Esophagus squamous epithelium (tissue), 4 donors: ENCODE measurements around the gene TSPAN1.

ENCODE experiments used
- POLR2A ChIP-seq, 4 donors: fragments of 450-650 bp; IDR thresholded peaks; one replicate each; pipeline ENCODE4 v1.6.1; 2017; ENCODE audit warnings: antibody characterized with exemption in 4 of 4, mild to moderate bottlenecking in 4 of 4, moderate library complexity in 3 of 4
- TF ChIP-seq, protein P1 (sequence below), 6 experiments: fragments of 450-650 bp in 4 of 6; fragments of 200-600 bp in 2 of 6; sonication (generic) in 2 of 6; IDR thresholded peaks; one replicate each; pipeline ENCODE4 v1.5.1; 2016 to 2019; ENCODE audit warnings: antibody characterized with exemption in 6 of 6, mild to moderate bottlenecking in 4 of 6, moderate library complexity in 4 of 6

DNA sequence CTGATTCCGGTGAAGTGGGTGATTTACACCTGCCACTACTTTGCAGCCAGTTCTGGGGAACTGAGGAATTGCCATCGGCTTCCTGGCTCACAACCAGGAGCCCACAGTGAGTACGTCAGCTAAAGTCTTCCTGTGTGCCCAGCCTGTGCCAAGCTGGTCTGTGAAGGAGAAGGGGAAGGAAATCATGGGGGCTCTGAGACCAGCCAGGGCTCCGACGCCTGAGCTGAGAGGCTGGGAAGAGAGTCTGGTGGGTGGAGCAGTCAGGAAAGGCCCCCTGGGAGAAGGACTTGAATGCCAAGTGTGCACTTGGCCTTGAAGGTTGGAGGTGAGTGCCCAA is 29.5 kb downstream of the TSPAN1 start:
- TF ChIP-seq, protein P1, sequence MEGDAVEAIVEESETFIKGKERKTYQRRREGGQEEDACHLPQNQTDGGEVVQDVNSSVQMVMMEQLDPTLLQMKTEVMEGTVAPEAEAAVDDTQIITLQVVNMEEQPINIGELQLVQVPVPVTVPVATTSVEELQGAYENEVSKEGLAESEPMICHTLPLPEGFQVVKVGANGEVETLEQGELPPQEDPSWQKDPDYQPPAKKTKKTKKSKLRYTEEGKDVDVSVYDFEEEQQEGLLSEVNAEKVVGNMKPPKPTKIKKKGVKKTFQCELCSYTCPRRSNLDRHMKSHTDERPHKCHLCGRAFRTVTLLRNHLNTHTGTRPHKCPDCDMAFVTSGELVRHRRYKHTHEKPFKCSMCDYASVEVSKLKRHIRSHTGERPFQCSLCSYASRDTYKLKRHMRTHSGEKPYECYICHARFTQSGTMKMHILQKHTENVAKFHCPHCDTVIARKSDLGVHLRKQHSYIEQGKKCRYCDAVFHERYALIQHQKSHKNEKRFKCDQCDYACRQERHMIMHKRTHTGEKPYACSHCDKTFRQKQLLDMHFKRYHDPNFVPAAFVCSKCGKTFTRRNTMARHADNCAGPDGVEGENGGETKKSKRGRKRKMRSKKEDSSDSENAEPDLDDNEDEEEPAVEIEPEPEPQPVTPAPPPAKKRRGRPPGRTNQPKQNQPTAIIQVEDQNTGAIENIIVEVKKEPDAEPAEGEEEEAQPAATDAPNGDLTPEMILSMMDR (IDR thresholded peaks at IDR 0.05): no peak
- peak in 1 of 4 donors; percentile 2 for TF ChIP-seq POLR2A (IDR thresholded peaks at IDR 0.05)
